ENCODE measurements around the gene VSIG10. TPM values are rescaled to one million over a fixed set of nuclear protein-coding genes. Genes with fewer than 3 reads are reported as not detected.

VSIG10 gene
- total RNA-seq, 1 experiment from 2014 or later, result 97.4 TPM

DNA sequence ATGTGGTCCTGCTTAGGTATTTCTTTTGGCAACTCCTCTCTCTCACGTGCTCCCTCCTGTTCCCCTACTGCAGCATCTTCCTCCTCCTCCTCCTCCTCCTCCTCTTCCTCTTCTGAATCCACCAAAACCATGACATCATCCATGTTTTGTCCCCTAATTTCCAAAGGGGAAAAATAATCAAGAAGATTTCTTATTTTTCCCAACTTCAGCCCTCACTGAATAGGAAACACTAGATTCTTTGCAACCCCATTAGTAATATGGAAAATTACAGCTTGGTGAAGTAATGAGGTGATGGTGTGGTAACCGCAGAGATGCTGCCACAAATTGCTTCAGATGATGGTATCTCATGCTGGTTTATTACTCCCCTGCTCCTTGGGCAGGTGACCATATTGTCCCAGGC, 35.4 kb downstream of the VSIG10 start:
- Histone ChIP-seq H3K4ac (ENCODE audit: low read depth, low read length) (no peak overlapping the region), H3K27ac (ENCODE audit: insufficient read length, low read depth, low read length) (no peak overlapping the region), H4K8ac (replicated peaks; ENCODE audit: insufficient read length, low read depth, low read length) (no peak overlapping the region), H4K91ac (ENCODE audit: insufficient read length, low read depth, low read length) (no peak overlapping the region), H2BK120ac (ENCODE audit: low read depth, low read length, poor library complexity, severe bottlenecking) (no peak overlapping the region), H3K79me1 (ENCODE audit: insufficient read depth, low read depth, low read length, poor library complexity, severe bottlenecking) (no peaks in the 10 kb centered on the region), H3K14ac (ENCODE audit: insufficient read depth, low read length) (no peak overlapping the region), H3K9ac (ENCODE audit: extremely low read depth, insufficient read length, low read length) (no peak overlapping the region), H4K5ac (ENCODE audit: insufficient read length, low read depth, low read length) (no peak overlapping the region), H3K56ac (ENCODE audit: insufficient read length, low read depth, low read length) (no peak overlapping the region), H3K23me2 (ENCODE audit: insufficient read length, low read depth, low read length, poor library complexity, severe bottlenecking) (no peaks in the 10 kb centered on the region), H2BK5ac (ENCODE audit: insufficient read length, low read length) (no peak overlapping the region), H2AFZ (ENCODE audit: low read length) (no peak overlapping the region), H3K27me3 (ENCODE audit: insufficient read depth, low read length) (no peaks in the 10 kb centered on the region), H3K4me2 (ENCODE audit: insufficient read depth, insufficient read length, low read length) (no peak overlapping the region), H3K79me2 (ENCODE audit: insufficient read depth, low read length) (no peaks in the 10 kb centered on the region), H2BK12ac (ENCODE audit: insufficient read length, low read depth, low read length) (no peak overlapping the region), H2BK20ac (ENCODE audit: low read depth, low read length, poor library complexity, severe bottlenecking) (no peak overlapping the region), H3K9me3 (ENCODE audit: control insufficient read depth, low read depth, low read length) (no peaks in the 10 kb centered on the region), H2BK15ac (ENCODE audit: low read depth, low read length) (no peak overlapping the region), H3K4me1 (ENCODE audit: insufficient read depth, low read length) (no peaks in the 10 kb centered on the region), H4K20me1 (ENCODE audit: control insufficient read depth, insufficient read depth, insufficient read length) (no peaks in the 10 kb centered on the region), H3K23ac (ENCODE audit: insufficient read length, low read depth, low read length) (no peak overlapping the region), H3T11ph (ENCODE audit: low read length) (no peak overlapping the region), H3K18ac (ENCODE audit: insufficient read length, low read depth, low read length) (no peak overlapping the region), H2AK5ac (ENCODE audit: insufficient read length, low read length) (no peak overlapping the region)
- TF ChIP-seq, protein P1, sequence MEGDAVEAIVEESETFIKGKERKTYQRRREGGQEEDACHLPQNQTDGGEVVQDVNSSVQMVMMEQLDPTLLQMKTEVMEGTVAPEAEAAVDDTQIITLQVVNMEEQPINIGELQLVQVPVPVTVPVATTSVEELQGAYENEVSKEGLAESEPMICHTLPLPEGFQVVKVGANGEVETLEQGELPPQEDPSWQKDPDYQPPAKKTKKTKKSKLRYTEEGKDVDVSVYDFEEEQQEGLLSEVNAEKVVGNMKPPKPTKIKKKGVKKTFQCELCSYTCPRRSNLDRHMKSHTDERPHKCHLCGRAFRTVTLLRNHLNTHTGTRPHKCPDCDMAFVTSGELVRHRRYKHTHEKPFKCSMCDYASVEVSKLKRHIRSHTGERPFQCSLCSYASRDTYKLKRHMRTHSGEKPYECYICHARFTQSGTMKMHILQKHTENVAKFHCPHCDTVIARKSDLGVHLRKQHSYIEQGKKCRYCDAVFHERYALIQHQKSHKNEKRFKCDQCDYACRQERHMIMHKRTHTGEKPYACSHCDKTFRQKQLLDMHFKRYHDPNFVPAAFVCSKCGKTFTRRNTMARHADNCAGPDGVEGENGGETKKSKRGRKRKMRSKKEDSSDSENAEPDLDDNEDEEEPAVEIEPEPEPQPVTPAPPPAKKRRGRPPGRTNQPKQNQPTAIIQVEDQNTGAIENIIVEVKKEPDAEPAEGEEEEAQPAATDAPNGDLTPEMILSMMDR (conservative IDR thresholded peaks at IDR 0.05), result no peak
- DNase-seq, result no peak
- H3K9me3 Mint-ChIP-seq, result no peaks in the 10 kb centered on the region
- peak overlapping the region in 2 of 3 experiments; percentile 28 to 70; a peak in 4 of 7 replicates for H3K27ac Mint-ChIP-seq
- no peaks in the 10 kb centered on the region; the same call in 1 of the 2 replicates for H3K27me3 Mint-ChIP-seq (ENCODE audit: low read depth)
- H3K36me3 Mint-ChIP-seq (ENCODE audit: insufficient read depth in 1 of 3, low read depth in 3 of 3), result peaks cover 34 to 70% (median 44%) of the 10 kb centered on the region in 3 experiments; a peak in 6 of 7 replicates
- H3K4me3 Mint-ChIP-seq, result no peak overlapping the region
- H3K4me1 Mint-ChIP-seq, result peaks cover 22 to 23% of the 10 kb centered on the region in 2 experiments
- no CpG with 5 or more reads among the region's 2 CpGs for WGBS (ENCODE audit: extremely low coverage, insufficient read length, low lambda C conversion rate)

Data from H9 (cell line).